ENCODE measurements around the gene CFTR.

Gene CFTR

DNA sequence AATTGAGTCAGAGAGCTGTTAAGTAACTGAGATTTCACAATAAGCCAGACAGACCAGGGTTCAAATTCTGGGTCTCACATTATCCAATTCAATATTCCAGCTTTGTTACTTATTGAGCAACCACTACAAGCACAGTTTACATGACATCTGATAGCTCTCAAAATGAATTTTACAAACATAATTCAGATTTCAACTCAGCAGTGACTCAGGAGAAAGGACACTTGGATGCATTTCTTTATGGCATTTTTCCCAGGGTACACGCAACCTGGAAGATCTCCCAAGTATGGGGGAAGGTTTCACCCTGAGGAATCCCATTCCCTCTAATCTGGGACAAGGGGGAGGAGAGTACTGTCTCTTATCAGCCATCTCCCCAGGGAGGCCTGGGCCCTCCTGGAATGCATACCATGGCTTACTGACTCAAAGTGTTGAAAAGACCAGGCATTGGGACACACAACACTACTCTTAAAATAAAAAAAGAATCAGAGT lies 102.4 kb downstream of the CFTR start:
- no peak overlapping the region for H3K4me3 ChIP-seq (ENCODE audit: low read depth, low read length)

DNA sequence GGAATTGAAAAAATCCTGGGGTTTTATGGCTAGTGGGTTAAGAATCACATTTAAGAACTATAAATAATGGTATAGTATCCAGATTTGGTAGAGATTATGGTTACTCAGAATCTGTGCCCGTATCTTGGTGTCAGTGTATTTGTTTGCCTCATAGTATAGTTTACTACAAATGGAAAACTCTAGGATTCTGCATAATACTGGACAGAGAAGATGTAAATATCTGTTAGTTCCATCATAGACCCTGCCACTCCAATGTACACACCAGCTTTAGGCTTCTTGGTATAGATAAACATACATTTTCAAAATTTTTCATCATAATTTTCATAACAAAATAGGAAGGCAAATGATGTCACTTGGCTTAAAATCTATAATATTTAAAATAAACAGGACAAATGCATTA lies 108.1 kb downstream of the CFTR start:
- H3K4me3 ChIP-seq (ENCODE audit: low read depth, low read length): no peak overlapping the region

DNA sequence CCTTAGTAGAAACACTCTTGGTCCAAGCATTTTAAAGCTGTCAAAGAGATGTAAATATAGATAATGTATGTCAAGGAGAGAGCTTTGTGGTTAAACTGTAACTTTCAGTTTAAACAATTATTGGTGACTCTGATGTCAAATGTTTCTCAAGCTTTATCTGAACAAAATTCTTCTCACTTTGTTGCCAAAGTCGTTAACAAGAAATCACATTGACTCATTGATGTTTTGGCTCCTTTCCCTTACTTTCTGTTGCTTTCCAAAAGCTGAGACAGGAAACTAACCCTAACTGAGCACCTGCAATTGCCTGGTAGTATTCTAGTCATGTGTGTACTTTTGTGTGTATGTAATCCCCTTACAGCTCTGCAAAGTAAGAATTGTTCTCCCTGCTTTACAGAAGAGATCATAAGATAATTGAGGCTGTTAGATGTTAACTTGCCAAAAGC lies 108.5 kb downstream of the CFTR start:
- no peak overlapping the region for H3K4me3 ChIP-seq (ENCODE audit: low read depth, low read length)

DNA sequence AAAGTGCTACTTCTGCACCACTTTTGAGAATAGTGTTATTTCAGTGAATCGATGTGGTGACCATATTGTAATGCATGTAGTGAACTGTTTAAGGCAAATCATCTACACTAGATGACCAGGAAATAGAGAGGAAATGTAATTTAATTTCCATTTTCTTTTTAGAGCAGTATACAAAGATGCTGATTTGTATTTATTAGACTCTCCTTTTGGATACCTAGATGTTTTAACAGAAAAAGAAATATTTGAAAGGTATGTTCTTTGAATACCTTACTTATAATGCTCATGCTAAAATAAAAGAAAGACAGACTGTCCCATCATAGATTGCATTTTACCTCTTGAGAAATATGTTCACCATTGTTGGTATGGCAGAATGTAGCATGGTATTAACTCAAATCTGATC lies 110.4 kb downstream of the CFTR start:
- no peak overlapping the region for H3K4me3 ChIP-seq (ENCODE audit: low read depth, low read length)

DNA sequence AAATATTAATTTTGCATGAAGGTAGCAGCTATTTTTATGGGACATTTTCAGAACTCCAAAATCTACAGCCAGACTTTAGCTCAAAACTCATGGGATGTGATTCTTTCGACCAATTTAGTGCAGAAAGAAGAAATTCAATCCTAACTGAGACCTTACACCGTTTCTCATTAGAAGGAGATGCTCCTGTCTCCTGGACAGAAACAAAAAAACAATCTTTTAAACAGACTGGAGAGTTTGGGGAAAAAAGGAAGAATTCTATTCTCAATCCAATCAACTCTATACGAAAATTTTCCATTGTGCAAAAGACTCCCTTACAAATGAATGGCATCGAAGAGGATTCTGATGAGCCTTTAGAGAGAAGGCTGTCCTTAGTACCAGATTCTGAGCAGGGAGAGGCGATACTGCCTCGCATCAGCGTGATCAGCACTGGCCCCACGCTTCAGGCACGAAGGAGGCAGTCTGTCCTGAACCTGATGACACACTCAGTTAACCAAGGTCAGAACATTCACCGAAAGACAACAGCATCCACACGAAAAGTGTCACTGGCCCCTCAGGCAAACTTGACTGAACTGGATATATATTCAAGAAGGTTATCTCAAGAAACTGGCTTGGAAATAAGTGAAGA lies 112.3 kb downstream of the CFTR start:
- no peak overlapping the region for H3K4me3 ChIP-seq (ENCODE audit: low read depth, low read length)

DNA sequence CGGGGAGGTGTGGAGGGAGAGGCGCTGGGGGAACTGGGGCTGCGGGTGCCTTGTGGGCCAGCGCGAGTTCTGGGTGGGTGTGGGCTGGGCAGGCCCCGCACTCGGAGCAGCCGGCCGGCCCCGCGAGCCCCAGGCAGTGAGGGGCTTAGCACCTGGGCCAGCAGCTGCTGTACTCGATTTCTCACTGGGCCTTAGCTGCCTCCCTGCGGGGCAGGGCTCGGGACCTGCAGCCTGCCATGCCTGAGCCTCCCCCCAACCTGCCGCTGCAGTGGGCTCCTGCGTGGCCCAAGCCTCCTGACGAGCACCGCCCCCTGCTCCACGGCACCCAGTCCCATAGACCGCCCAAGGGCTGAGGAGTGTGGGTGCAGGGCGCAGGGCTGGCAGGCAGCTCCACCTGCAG lies 116.3 kb downstream of the CFTR start:
- no peak overlapping the region for H3K4me3 ChIP-seq (ENCODE audit: low read depth, low read length)

DNA sequence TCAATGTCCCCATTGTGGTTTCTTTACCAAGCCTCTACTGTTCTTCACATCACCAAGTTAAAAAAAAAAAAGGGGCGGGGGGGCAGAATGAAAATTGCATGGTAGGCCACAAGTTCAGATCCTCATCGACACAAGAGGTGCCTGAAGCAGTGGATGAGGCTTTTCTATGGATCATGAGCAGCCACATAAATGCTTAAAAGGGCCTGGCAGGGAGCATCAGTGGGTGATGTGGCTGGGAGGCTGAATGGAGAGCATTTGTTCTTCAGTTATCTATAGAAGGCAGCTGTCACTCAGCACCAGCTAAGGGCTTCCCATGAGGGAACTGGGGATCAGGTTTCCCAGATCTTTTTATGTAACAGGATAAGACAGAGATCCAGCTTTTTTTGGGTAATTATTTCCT lies 117.9 kb downstream of the CFTR start:
- H3K4me3 ChIP-seq (ENCODE audit: low read depth, low read length): no peak overlapping the region

DNA sequence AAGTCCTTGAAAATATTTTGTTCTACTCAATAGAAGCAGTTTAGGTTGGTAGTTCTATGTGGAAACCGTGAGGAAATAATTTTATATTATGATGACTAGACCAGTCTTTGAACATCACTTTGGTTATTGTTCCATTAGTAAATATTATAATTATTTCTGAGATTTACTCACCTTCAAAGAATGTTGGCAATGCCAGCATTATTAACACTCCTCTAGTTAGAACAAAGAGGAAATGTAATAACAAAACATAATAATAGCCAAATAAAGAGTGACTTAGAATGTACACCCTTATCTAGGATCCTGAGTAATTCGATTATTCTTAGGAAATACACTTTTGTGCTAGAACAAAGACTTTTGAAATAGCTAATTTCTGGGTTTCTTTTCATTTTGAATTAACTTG lies 121.1 kb downstream of the CFTR start:
- H3K4me3 ChIP-seq (ENCODE audit: low read depth, low read length): no peak overlapping the region

DNA sequence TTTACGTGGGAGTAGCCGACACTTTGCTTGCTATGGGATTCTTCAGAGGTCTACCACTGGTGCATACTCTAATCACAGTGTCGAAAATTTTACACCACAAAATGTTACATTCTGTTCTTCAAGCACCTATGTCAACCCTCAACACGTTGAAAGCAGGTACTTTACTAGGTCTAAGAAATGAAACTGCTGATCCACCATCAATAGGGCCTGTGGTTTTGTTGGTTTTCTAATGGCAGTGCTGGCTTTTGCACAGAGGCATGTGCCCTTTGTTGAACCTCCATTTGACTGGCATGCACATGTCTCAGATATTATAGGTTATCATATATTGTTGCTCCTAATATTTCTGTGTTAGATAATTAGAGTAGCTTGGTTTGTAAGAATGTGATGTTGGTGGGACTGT lies 123.8 kb downstream of the CFTR start:
- H3K4me3 ChIP-seq (ENCODE audit: low read depth, low read length): no peak overlapping the region

DNA sequence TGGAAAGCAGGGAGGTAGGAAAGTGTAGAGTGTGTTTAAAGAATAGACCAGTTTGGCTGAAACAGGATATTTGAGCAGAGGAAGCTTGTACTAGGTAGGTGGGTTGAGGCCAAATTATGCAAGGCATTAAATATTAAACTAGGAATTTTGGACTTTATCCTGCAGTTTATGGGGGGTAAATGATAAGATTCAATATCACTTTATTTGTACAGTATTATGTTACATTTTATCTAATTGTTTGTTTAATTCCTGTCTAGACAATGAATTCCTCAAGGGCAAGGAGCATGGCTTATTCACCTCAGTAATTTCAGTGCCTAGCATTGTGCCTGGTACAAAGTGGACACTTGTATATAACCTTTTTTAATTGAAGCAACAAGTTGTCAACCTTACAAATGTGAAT lies 125.9 kb downstream of the CFTR start:
- no peak overlapping the region for H3K4me3 ChIP-seq (ENCODE audit: low read depth, low read length)

DNA sequence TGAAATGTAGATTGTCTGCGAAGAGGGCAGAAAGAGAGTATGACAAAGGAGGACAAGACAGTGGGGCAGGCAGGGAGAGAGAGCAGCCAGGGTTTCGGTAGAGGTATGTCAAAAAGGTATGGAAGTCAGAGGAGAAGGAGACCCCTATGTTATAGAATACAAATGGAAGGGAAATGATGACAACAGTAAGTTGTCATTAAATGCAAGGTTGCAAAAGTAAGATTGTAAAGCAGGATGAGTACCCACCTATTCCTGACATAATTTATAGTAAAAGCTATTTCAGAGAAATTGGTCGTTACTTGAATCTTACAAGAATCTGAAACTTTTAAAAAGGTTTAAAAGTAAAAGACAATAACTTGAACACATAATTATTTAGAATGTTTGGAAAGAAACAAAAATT lies 126.3 kb downstream of the CFTR start:
- H3K4me3 ChIP-seq (ENCODE audit: low read depth, low read length): no peak overlapping the region

DNA sequence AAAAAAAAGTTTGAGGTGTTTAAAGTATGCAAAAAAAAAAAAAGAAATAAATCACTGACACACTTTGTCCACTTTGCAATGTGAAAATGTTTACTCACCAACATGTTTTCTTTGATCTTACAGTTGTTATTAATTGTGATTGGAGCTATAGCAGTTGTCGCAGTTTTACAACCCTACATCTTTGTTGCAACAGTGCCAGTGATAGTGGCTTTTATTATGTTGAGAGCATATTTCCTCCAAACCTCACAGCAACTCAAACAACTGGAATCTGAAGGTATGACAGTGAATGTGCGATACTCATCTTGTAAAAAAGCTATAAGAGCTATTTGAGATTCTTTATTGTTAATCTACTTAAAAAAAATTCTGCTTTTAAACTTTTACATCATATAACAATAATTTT lies 130.6 kb downstream of the CFTR start:
- no peak overlapping the region for H3K4me3 ChIP-seq (ENCODE audit: low read depth, low read length)

DNA sequence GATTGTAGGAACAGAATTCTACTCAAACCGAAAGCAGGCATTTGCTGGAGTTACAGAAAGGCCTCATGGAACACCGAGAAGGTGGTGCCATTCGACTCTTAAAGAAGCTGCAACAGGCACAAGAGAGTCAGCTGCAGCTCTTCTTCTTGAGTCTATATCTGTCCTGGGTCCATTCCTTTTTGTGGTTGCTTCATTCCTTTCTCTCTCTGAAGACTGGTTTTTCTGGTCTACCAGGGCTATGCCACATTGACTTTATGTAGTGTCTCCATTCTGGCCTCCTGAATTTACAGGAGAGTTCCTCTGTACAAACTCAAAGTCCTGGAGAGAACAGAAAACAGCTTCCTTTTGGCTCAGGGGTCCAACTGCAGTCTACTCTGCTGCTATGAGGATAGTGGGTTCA lies 132.8 kb downstream of the CFTR start:
- H3K4me3 ChIP-seq (ENCODE audit: low read depth, low read length): no peak overlapping the region

DNA sequence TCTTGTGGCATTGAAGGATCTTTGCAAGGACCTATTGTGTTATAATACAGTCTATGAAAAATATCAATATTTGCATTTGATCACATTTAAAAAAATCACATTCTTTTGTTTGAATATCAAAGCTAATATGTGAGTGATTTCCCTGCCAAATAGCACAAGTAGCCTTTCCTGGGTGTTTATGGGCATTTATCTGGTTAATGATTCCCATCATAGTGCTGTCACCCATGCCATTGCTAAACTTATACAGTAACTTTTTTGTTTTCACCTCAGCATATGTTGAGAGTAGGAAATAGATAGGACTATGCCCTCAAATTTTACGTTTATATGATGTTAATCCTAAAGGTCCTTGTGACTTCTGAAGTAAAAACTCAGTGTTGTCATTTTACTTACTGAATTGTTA lies 136.9 kb downstream of the CFTR start:
- no peak overlapping the region for H3K4me3 ChIP-seq (ENCODE audit: low read depth, low read length)

DNA sequence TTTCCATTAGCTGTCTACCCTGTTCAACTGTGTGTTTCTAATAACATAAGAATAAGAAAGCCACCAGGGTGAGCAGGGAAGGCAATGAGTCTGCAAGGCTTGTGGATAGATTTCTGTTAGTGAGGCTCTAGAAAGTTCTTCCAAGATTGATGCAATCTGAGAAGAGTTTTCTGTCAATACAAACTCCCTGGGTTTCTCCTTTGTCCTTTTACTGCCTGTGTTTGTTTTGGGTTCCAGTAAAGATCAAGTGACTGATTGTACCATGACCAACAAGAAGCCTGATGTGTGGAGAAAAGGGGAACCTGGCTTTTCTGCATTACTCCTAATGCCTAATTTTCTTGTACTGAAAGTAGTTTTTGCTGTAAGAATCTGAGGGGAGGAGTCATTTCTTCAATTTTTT lies 139.9 kb downstream of the CFTR start:
- H3K4me3 ChIP-seq (ENCODE audit: low read depth, low read length): no peak overlapping the region

DNA sequence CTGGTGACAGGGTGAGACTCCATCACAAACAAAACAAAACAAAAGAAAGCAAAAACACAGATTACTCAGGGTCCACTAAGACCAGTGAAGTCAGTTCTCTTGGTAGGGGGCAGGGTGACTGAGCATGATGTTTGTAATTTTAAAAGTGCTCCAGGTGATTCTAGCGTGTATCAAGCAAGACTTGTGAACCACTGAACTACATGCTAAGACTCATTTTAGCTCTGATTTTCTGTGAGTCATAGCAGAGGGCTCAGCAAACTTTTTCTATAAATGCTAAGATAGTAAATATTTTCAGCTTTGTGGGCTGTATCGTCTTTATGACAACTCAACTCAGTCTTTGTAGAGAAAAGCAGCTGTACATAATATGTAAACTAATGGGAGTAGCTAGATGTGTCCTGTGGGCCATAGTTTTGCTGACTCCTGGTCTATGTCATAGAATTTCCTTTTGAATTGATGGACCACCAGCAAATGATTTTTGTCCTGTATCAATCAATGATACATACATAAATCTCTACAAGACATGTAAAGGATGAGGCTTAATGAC lies 141.3 kb downstream of the CFTR start:
- H3K4me3 ChIP-seq (ENCODE audit: low read depth, low read length): no peak overlapping the region

DNA sequence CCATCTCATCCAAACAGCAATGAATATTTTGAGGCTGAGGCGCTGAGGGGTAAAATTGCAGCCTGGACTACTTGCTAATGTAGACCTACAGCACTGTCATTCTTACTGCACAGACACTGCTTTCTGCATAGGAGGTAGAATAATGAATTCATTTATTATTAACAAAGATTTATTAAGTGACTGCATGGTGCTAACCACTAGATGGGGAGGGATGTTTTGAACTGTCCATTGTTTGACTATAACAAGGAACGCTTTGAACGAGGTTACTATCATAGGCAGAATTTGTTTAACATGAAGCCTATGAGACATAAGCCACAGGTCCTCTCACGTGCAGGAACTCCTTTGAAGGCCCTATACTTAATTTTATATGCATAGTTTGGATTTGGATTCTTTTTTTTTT lies 143.8 kb downstream of the CFTR start:
- H3K4me3 ChIP-seq (ENCODE audit: low read depth, low read length): no peak overlapping the region

DNA sequence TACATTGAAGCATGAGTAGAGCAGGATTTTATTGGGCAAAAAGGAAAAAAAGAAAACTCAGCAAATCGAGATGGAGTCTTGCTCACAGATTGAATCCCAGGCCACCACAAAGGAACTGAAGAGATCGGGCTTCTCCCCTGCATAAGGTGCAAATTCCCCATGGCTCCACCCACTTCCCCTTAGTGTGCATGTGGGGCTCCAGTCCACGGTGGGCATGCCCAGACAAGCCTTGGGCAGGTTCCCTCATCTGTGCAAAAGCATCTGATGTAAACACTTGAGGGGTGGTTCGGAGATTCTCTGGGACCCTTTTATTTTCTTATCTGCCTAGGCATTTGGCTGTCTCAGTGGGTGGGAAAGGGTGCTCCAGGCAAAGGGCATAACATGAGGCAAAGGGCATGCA lies 150.7 kb downstream of the CFTR start:
- H3K4me3 ChIP-seq (ENCODE audit: low read depth, low read length): no peak overlapping the region

DNA sequence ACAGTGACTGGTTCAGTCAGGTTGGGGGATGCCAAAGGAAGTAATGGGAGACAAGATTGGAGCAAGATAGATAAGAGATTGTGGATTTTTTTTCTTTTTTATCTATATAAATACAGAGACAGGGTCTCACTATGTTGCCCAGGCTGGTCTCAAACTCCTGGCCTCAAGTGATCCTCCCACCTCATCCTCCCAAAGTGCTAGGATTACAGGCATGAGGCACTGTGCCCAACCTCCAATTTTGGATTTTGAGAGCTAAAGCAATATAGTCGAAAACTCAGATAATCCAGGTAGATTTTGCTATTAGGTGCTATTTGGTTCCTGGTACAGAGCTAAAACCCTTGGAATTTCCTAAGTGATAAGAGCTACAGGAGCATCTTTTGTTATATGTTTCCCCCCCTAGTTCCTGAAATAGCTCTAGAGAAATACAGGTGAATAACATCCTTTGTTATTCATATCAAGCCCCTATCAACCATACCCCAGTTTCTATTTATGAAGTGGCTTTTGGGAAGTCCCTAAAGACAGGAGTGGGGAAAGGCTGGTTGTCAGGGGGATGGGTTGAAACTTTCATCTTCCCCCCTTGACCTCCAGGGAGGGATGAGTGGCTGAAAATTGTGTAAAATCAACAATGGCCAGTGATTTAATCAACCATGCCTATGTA lies 151.2 kb downstream of the CFTR start:
- H3K4me3 ChIP-seq (ENCODE audit: low read depth, low read length): no peak overlapping the region

DNA sequence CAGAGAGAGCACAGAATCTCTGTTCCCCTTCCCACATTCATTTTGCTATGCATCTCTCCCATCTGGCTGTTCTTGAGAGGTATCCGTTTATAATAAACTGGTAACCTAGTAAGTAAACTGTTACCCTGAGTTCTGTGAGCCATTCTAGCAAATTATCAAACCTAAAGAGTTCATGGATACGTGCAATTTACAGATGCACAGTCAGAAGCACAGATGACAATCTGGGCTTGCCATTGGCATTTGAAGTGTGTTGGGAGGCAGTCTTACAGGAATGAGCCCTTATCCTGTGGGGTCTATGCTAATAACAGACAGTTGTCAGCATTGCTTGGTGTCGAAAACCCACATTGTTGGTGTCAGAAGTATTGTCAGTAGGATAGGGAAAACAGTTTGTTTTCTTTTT lies 151.8 kb downstream of the CFTR start:
- H3K4me3 ChIP-seq (ENCODE audit: low read depth, low read length): no peak overlapping the region

DNA sequence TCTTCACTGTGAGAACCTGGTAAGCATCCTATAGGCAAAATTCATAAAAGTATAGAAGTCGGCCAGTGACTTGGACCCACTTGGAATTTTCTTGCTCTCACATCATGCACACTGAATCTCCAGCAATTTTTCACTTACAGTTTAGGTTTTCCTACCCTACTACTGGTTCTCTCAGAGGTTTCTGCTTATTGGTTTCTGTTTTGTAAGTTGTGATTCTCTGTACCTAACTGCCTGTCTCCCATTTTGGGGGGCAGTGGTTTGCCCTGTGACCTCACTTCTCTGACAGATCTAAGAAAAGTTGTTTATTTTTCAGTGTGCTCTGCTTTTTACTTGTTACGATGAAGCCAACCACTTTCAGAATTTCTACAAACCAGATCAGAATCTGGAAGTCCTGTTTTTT lies 158.1 kb downstream of the CFTR start:
- H3K4me3 ChIP-seq (ENCODE audit: low read depth, low read length): no peak overlapping the region

DNA sequence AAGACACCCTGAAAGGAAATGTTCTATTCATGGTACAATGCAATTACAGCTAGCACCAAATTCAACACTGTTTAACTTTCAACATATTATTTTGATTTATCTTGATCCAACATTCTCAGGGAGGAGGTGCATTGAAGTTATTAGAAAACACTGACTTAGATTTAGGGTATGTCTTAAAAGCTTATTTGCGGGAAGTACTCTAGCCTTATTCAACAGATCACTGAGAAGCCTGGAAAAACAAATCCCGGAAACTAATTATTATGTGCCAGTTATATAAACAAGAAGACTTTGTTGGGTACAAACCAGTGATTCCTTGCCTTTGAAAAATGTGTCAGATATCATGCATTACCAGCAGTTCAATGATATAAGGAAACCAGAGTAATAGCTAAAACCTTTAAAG lies 160.1 kb downstream of the CFTR start:
- H3K4me3 ChIP-seq (ENCODE audit: low read depth, low read length): no peak overlapping the region

DNA sequence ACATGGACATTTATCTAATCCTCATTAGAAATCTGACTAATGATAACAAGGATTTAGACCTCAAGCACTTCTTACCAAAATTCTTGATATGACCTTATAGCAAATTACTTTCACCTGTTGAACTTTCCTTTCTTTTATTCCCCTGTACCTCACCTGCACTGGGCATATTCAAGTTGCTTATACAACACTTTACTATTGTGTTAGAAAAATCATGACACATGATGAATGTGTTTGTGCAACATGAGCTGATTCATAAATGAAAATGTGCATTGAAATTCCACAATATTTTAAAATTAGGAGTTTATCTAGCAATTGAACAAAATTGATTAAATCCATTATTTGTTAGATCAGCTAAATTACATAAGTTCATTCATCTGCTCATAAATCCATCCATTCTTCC lies 160.6 kb downstream of the CFTR start:
- no peak overlapping the region for H3K4me3 ChIP-seq (ENCODE audit: low read depth, low read length)

Measured in iPS-11a (cell line).